Endodermal cell (in vitro differentiated cells): ENCODE measurements around the gene LMBR1L. TPM values are rescaled to one million over a fixed set of nuclear protein-coding genes. Genes with fewer than 3 reads are reported as not detected.

Source experiments
- DNase-seq: peaks from one replicate; pipeline ENCODE4 v3.0.0-alpha.2; 2017
- H3K27ac ChIP-seq: 2 replicates; pipeline ENCODE4 v1.5.1; 2013; ENCODE audit warnings: mild to moderate bottlenecking, low read depth, low read length, moderate library complexity
- H3K27me3 ChIP-seq: 2 replicates; pipeline ENCODE4 v1.6.1; 2013; ENCODE audit warnings: mild to moderate bottlenecking, low read length, moderate library complexity; ENCODE audit not compliant: insufficient read depth, control insufficient read depth, poor library complexity, severe bottlenecking
- H3K36me3 ChIP-seq: 2 replicates; pipeline ENCODE4 v1.7.0; 2013; ENCODE audit warnings: mild to moderate bottlenecking, low read length, moderate library complexity; ENCODE audit not compliant: control insufficient read depth, insufficient read depth
- H3K4me1 ChIP-seq: one replicate; pipeline ENCODE4 v1.7.0; 2013; ENCODE audit warnings: low read length; ENCODE audit not compliant: control insufficient read depth, insufficient read depth
- H3K4me3 ChIP-seq: 2 replicates; pipeline ENCODE4 v1.5.1; 2013; ENCODE audit warnings: mild to moderate bottlenecking, low read length, moderate library complexity
- H3K9ac ChIP-seq: 2 replicates; pipeline ENCODE4 v1.6.1; 2013; ENCODE audit warnings: mild to moderate bottlenecking, low read length, moderate library complexity; ENCODE audit not compliant: poor library complexity, severe bottlenecking; ENCODE audit errors: extremely low read depth
- H3K9me3 ChIP-seq: 2 replicates; pipeline ENCODE4 v1.6.1; 2013; ENCODE audit warnings: mild to moderate bottlenecking, low read length, moderate library complexity; ENCODE audit not compliant: control insufficient read depth
- H3K27ac Mint-ChIP-seq: 2 replicates; pipeline ENCODE4 v1.8.0; 2020; ENCODE audit warnings: mixed read lengths
- H3K27me3 Mint-ChIP-seq: 2 replicates; pipeline ENCODE4 v1.8.0; 2021; ENCODE audit warnings: mild to moderate bottlenecking, mixed read lengths; ENCODE audit not compliant: insufficient read depth
- H3K36me3 Mint-ChIP-seq: 2 replicates; pipeline ENCODE4 v1.8.0; 2020; ENCODE audit warnings: low read depth, mixed read lengths
- H3K4me1 Mint-ChIP-seq: 2 replicates; pipeline ENCODE4 v1.8.0; 2020; ENCODE audit warnings: mixed read lengths
- H3K4me3 Mint-ChIP-seq: 2 replicates; pipeline ENCODE4 v1.8.0; 2020; ENCODE audit warnings: mild to moderate bottlenecking, moderate library complexity, mixed read lengths
- H3K9me3 Mint-ChIP-seq: 2 replicates; pipeline ENCODE4 v1.8.0; 2020; ENCODE audit warnings: mild to moderate bottlenecking, mixed read lengths
- CTCF ChIP-seq: fragments of 200-600 bp; sonication (generic); conservative IDR thresholded peaks from 2 replicates; pipeline ENCODE4 v1.5.0; 2021; ENCODE audit warnings: antibody characterized with exemption, mild to moderate bottlenecking
- WGBS, 2 experiments: methylation state at CpG; one replicate each; pipeline versions ENCODE4 v1.1.5 to v1.1.7; 2013; ENCODE audit warnings: missing lambda C conversion rate in 2 of 2, mixed read lengths in 1 of 2; ENCODE audit not compliant: insufficient coverage in 1 of 2, insufficient read length in 1 of 2; 5-methylcytosine and 5-hydroxymethylcytosine counted together
- long read RNA-seq, 4 experiments: library from polyadenylated mRNA in 2 of 4; library from RNA in 1 of 4; library from capped mRNA in 1 of 4; stranded (forward) in 3 of 4; unstranded in 1 of 4; transcript quantifications; one replicate each; pipeline ENCODE4 v2.0.0, GENCODE V29; 2020 to 2021; ENCODE audit warnings: inconsistent platforms in 1 of 4
- polyA plus RNA-seq, 2 experiments: library from polyadenylated mRNA; stranded (reverse); fragments of 50-300 nt; gene quantifications; one replicate each; pipeline ENCODE4 v1.2.3, GENCODE V29; 2013
- total RNA-seq, 2 donors: library from RNA; stranded (reverse); fragmentation: NEBNext Ultra II Directional in 1 of 2; extraction: Animal tissue kit (Norgen Biotek cat#: 25700) in 1 of 2; gene quantifications; 2 replicates in 1 of 2; 3 replicates in 1 of 2; pipeline ENCODE4 v1.2.1, GENCODE V29; 2021

The LMBR1L gene
- total RNA-seq, result 10 to 100 TPM; 89.5 to 98.6 TPM
- polyA plus RNA-seq (2013, experiment 1 of 2), result 124 TPM
- 83.6 TPM for polyA plus RNA-seq (2013, experiment 2 of 2)
- long read RNA-seq, experiment 1, partial matches to known transcripts, result 1 of 8 reads
- long read RNA-seq, experiment 1, other reads (novel, unspliced or antisense), result 4 of 8 reads
- long read RNA-seq, experiment 2, transcript LMBR1L-201 (17 exons, 2,934 nt), result major isoform, 19 of 45 reads
- long read RNA-seq, experiment 2, partial matches to known transcripts, result 3 of 45 reads
- long read RNA-seq, experiment 2, other reads (novel, unspliced or antisense), result 21 of 45 reads
- long read RNA-seq, experiment 3, transcript LMBR1L-201 (17 exons, 2,934 nt), result major isoform, 49 of 121 reads
- long read RNA-seq, experiment 3, partial matches to known transcripts, result 18 of 121 reads
- long read RNA-seq, experiment 3, other reads (novel, unspliced or antisense), result 51 of 121 reads
- long read RNA-seq, experiment 4, transcript LMBR1L-201 (17 exons, 2,934 nt), result major isoform, 10 of 18 reads
- long read RNA-seq, experiment 4, partial matches to known transcripts, result 3 of 18 reads
- long read RNA-seq, experiment 4, other reads (novel, unspliced or antisense), result 4 of 18 reads

- Histone ChIP-seq H3K4me1 (peaks cover 3% of the 10 kb centered on the region), H3K4me3 (peak within 1 kb of the TSS; percentile 93), H3K27me3 (no peaks in the 10 kb centered on the region), H3K9ac (peak within 1 kb of the TSS; percentile 90), H3K9me3 (peaks cover 19% of the 10 kb centered on the region), H3K27ac (peak within 1 kb of the TSS; percentile 97), H3K36me3 (peaks cover 10% of the 10 kb centered on the region)
- Mint-ChIP-seq H3K4me3 (peak within 1 kb of the TSS; percentile 95), H3K4me1 (peaks cover 18% of the 10 kb centered on the region), H3K9me3 (peaks cover 26% of the 10 kb centered on the region), H3K27ac (peak within 1 kb of the TSS; percentile 95), H3K27me3 (peaks cover 2% of the 10 kb centered on the region), H3K36me3 (peaks cover 18% of the 10 kb centered on the region)
- TF ChIP-seq CTCF, result peak; percentile 69
- 0 to 2% methylated on average over 18 to 43 of the region's 43 CpGs for WGBS, 2 experiments
- DNase-seq, result peak; percentile 99
These were observed at the start of gene LMBR1L for GRCh38 chr12:49110464-49111155. TSS of gene LMBR1L (minus strand) at chr12:49110847. CDS start at chr12:49110555, 292 bp downstream.

- no peaks in the 10 kb centered on the region for H3K36me3 ChIP-seq
- no peak overlapping the region for H3K27ac Mint-ChIP-seq
- H3K27me3 ChIP-seq, result no peaks in the 10 kb centered on the region
- peaks cover 2% of the 10 kb centered on the region for H3K4me1 Mint-ChIP-seq
- no peak for DNase-seq
- no peaks in the 10 kb centered on the region for H3K27me3 Mint-ChIP-seq
- H3K4me1 ChIP-seq, result peaks cover 2% of the 10 kb centered on the region
- H3K4me3 Mint-ChIP-seq, result no peak overlapping the region
- no peak overlapping the region for H3K27ac ChIP-seq
- no peak overlapping the region for H3K9ac ChIP-seq
- H3K9me3 ChIP-seq, result no peaks in the 10 kb centered on the region
- H3K4me3 ChIP-seq, result no peak overlapping the region
- TF ChIP-seq CTCF, result no peak
- H3K36me3 Mint-ChIP-seq, result no peaks in the 10 kb centered on the region
- H3K9me3 Mint-ChIP-seq, result peaks cover 5% of the 10 kb centered on the region
- WGBS, 2 experiments, result 66 to 71% methylated on average over 2 of the region's 2 CpGs
These were observed 49.8 kb upstream of the LMBR1L start for GRCh38 chr12:49160399-49160798.

- no peaks in the 10 kb centered on the region for H3K27me3 Mint-ChIP-seq
- H3K9me3 Mint-ChIP-seq, result no peaks in the 10 kb centered on the region
- Histone ChIP-seq H3K27ac (no peak overlapping the region), H3K4me3 (no peak overlapping the region), H3K27me3 (no peaks in the 10 kb centered on the region), H3K9me3 (no peaks in the 10 kb centered on the region), H3K36me3 (no peaks in the 10 kb centered on the region), H3K4me1 (no peaks in the 10 kb centered on the region), H3K9ac (no peak overlapping the region)
- WGBS, 2 experiments, result 81 to 92% methylated on average over 2 to 3 of the region's 3 CpGs
- H3K36me3 Mint-ChIP-seq, result no peaks in the 10 kb centered on the region
- H3K27ac Mint-ChIP-seq, result no peak overlapping the region
- no peaks in the 10 kb centered on the region for H3K4me1 Mint-ChIP-seq
- no peak for TF ChIP-seq CTCF
- H3K4me3 Mint-ChIP-seq, result no peak overlapping the region
- no peak for DNase-seq
These were observed 43.6 kb upstream of the LMBR1L start for GRCh38 chr12:49154221-49154620.
